T-helper 1 cell treated with Interleukin-12 subunit alpha and Interleukin-12 subunit beta and Interleukin-4 antibody, amounts not matched to agents 30 μg/mL and 1 μg/mL, for 36 hours (primary cell): ENCODE measurements around the gene GPX3.

ENCODE experiments used
- H3K27ac Mint-ChIP-seq: one replicate; pipeline ENCODE4 v1.8.0; 2021; ENCODE audit warnings: mild to moderate bottlenecking, mixed read lengths
- H3K27me3 Mint-ChIP-seq: one replicate; pipeline ENCODE4 v1.8.0; 2021; ENCODE audit warnings: low read depth, mixed read lengths
- H3K36me3 Mint-ChIP-seq: one replicate; pipeline ENCODE4 v1.8.0; 2021; ENCODE audit warnings: low read depth, mixed read lengths
- H3K4me1 Mint-ChIP-seq: one replicate; pipeline ENCODE4 v1.8.0; 2021; ENCODE audit warnings: low read depth, mixed read lengths
- H3K4me3 Mint-ChIP-seq: one replicate; pipeline ENCODE4 v1.8.0; 2021; ENCODE audit warnings: mild to moderate bottlenecking, moderate library complexity, mixed read lengths
- H3K9me3 Mint-ChIP-seq: one replicate; pipeline ENCODE4 v1.8.0; 2021; ENCODE audit warnings: mixed read lengths

The GPX3 gene

DNA sequence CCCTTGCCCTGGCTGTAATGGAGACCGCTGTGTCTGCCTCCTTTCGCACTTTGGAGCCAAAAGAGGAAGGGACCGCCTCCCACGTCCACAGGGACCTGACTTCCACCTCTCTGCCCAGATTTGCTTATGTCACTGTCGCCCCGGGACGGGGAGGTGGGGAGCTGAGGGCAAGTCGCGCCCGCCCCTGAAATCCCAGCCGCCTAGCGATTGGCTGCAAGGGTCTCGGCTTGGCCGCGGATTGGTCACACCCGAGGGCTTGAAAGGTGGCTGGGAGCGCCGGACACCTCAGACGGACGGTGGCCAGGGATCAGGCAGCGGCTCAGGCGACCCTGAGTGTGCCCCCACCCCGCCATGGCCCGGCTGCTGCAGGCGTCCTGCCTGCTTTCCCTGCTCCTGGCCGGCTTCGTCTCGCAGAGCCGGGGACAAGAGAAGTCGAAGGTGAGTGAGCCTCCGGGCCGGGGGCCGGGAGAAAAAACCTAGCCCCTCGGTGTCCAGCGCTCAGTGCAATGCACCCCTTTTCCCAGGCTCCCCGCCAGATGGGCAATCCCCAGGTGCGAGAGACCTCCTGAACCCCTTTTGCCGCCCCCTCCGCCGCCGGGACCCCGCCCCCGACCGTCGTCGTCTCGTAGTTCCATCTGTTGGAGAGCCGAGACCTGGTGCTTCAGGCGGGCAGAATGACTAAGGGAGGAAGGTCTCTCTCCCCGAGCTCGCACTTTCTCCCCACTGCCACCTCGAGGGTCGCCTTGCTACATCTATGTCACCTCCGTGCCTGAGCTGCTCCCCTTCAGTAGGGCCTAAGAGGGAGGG is at the start of gene GPX3:
Gene GPX3 (plus strand): TSS at position 288 of the 807 bp plus-strand sequence. CDS start 64 bp downstream, at position 352.
- peaks cover 15% of the 10 kb centered on the region for H3K4me1 Mint-ChIP-seq
- H3K27ac Mint-ChIP-seq, result no peak within 1 kb of the TSS
- H3K9me3 Mint-ChIP-seq, result no peaks in the 10 kb centered on the region
- H3K4me3 Mint-ChIP-seq, result no peak within 1 kb of the TSS
- H3K27me3 Mint-ChIP-seq, result peaks cover 7% of the 10 kb centered on the region
- H3K36me3 Mint-ChIP-seq, result peaks cover 25% of the 10 kb centered on the region

- Mint-ChIP-seq H3K4me1 (no peaks in the 10 kb centered on the region), H3K27ac (no peak overlapping the region), H3K27me3 (no peaks in the 10 kb centered on the region), H3K4me3 (no peak overlapping the region), H3K9me3 (peaks cover 35% of the 10 kb centered on the region), H3K36me3 (no peaks in the 10 kb centered on the region)
Observed at GRCh38 chr5:150978590-150978989, 41.8 kb upstream of the GPX3 start.

- H3K9me3 Mint-ChIP-seq, result peaks cover 12% of the 10 kb centered on the region
- no peaks in the 10 kb centered on the region for H3K27me3 Mint-ChIP-seq
- H3K27ac Mint-ChIP-seq, result no peak overlapping the region
- H3K36me3 Mint-ChIP-seq, result peaks cover 8% of the 10 kb centered on the region
- no peak overlapping the region for H3K4me3 Mint-ChIP-seq
- H3K4me1 Mint-ChIP-seq, result no peaks in the 10 kb centered on the region
Observed at GRCh38 chr5:150987746-150988145, 32.6 kb upstream of the GPX3 start.

GRCh38 chr5:150989695-150990094 is 30.7 kb upstream of the GPX3 start:
- Mint-ChIP-seq H3K4me3 (no peak overlapping the region), H3K36me3 (peaks cover 10% of the 10 kb centered on the region), H3K27me3 (no peaks in the 10 kb centered on the region), H3K9me3 (peaks cover 9% of the 10 kb centered on the region), H3K27ac (no peak overlapping the region), H3K4me1 (no peaks in the 10 kb centered on the region)

DNA sequence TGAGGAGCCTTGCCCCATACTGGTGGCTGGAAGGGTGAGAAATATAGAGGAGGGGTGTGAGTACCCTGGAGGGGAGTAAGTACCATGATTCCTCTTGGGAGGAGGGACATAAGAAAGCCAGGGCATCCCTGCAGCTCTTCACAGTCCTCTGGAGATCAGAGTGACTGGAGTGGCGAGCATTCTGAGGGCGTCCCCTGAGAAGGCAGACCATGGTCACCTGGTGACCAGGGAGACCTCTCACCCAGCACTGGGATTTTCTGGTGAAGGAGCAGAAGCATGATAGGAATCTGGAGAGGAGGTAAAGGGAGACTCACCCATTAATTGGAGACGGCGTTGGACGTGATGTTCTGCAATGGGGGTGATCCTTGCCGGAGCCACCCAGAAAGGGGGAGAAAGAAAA is 27.7 kb upstream of the GPX3 start:
- no peaks in the 10 kb centered on the region for H3K27me3 Mint-ChIP-seq
- H3K36me3 Mint-ChIP-seq, result peaks cover 10% of the 10 kb centered on the region
- no peaks in the 10 kb centered on the region for H3K4me1 Mint-ChIP-seq
- peaks cover 6% of the 10 kb centered on the region for H3K9me3 Mint-ChIP-seq
- no peak overlapping the region for H3K27ac Mint-ChIP-seq
- H3K4me3 Mint-ChIP-seq, result no peak overlapping the region

DNA sequence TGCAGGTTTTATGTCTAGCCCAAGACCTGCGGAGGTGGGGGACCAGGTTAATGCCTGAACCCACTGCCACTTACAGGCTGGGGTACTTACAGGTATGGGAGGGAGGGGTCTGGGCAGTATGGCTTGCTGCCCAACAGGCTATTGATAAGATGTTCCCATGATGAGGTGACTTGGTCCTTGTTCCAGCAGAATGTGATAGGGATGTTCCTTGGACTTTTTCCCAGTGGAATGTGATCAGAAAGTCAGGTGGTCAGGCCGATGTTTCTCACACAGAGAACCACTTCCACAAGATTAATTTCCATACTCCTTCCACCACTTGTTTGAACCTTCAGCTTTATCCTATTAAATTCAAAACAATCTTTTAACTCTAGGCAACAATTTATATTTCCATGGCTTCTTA is 27.0 kb upstream of the GPX3 start:
- Mint-ChIP-seq H3K4me3 (no peak overlapping the region), H3K27ac (no peak overlapping the region), H3K4me1 (no peaks in the 10 kb centered on the region), H3K9me3 (peaks cover 6% of the 10 kb centered on the region), H3K27me3 (no peaks in the 10 kb centered on the region), H3K36me3 (peaks cover 10% of the 10 kb centered on the region)

DNA sequence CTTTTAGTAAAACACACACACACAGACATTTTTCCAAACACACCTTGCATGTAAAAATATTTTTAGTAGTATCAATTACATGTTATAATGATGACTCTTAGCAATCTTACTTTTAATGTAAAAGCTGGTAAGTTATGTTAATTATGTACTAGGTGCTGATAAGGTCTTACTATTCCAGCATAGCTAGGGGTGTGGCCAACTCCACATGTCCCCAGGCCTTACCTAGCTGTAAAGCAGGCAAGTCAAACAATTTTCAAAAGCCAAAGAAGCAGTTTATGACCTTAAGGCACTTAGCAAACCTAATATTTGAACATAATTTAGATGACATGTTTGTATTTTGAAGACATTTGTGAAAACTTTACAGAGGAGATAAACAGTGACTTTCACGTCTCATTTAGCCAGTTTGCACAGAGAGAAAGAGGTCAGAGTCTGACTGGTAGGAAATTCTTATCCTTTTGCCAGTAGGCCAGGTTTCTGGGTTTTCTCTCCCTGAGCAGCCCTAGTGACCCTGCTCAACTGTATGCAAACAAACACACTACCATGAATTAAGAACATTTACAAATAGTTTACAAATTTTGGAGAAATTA is 26.5 kb upstream of the GPX3 start:
- Mint-ChIP-seq H3K27ac (no peak overlapping the region), H3K4me3 (no peak overlapping the region), H3K36me3 (peaks cover 10% of the 10 kb centered on the region), H3K27me3 (no peaks in the 10 kb centered on the region), H3K9me3 (peaks cover 6% of the 10 kb centered on the region), H3K4me1 (no peaks in the 10 kb centered on the region)

GRCh38 chr5:150999704-151000442 is 20.5 kb upstream of the GPX3 start:
- Mint-ChIP-seq H3K4me1 (no peaks in the 10 kb centered on the region), H3K27ac (no peak overlapping the region), H3K36me3 (no peaks in the 10 kb centered on the region), H3K9me3 (no peaks in the 10 kb centered on the region), H3K27me3 (no peaks in the 10 kb centered on the region), H3K4me3 (no peak overlapping the region)

DNA sequence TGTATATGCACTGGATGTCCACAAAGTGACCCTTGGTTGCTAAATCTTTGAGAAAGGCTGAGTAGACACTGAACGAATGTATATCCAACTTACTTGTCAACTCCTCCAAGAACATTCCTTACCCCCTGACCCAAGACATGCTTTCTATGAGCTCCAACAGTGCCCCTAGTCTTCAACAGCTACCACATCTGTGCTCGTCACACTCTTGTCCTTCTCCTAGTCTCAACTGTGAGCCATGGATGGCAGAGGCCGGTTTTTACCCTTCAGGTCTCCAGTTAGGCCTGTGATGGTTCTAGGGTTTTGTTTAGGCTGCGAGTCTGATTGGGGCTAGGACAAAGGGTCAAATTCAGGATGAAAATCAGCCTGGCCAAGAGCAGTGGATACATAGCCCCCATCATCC is 19.0 kb upstream of the GPX3 start:
- H3K27me3 Mint-ChIP-seq, result no peaks in the 10 kb centered on the region
- H3K27ac Mint-ChIP-seq, result no peak overlapping the region
- no peaks in the 10 kb centered on the region for H3K36me3 Mint-ChIP-seq
- H3K4me3 Mint-ChIP-seq, result no peak overlapping the region
- no peaks in the 10 kb centered on the region for H3K9me3 Mint-ChIP-seq
- H3K4me1 Mint-ChIP-seq, result no peaks in the 10 kb centered on the region

DNA sequence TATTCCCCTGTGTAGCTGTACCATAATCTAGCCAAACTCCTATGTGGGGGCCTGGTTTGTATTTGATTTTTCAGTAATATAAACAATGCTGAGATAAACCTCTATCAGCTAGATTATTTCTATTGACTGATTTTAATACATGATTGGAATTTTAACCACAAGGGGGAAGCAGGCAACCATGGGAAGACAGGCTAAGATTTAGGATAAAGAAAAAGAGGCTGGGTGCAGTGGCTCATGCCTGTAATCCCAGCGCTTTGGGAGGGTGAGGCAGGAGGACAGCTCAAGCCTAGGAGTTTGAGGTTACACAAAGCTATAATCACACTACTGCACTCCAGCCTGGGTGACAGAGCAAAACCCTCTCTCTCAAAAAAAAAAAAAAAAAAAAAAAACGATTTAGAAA is 18.1 kb upstream of the GPX3 start:
- Mint-ChIP-seq H3K4me3 (no peak overlapping the region), H3K27me3 (no peaks in the 10 kb centered on the region), H3K9me3 (no peaks in the 10 kb centered on the region), H3K4me1 (no peaks in the 10 kb centered on the region), H3K36me3 (no peaks in the 10 kb centered on the region), H3K27ac (no peak overlapping the region)

GRCh38 chr5:151002681-151003502 is 17.5 kb upstream of the GPX3 start:
- Mint-ChIP-seq H3K4me3 (no peak overlapping the region), H3K4me1 (no peaks in the 10 kb centered on the region), H3K36me3 (no peaks in the 10 kb centered on the region)

DNA sequence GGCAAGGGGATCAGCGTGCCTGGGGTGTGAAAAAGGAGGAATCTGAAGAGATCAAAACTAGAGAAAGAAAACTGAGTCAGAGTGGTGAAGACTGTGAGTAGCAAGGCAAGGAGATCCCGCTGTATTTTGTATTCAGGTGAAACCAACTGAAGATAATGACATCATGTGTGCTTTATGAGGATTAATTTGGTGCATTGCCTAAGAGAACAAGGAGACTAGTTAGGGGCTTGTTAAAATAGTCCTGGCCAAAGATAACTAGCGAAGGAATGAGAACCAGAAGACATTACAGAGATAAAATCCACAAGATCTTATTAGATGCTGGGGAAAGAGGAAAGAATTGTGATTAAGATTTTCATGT is 16.9 kb upstream of the GPX3 start:
- Mint-ChIP-seq H3K36me3 (no peaks in the 10 kb centered on the region), H3K4me3 (no peak overlapping the region), H3K27ac (no peak overlapping the region), H3K4me1 (no peaks in the 10 kb centered on the region), H3K27me3 (no peaks in the 10 kb centered on the region), H3K9me3 (no peaks in the 10 kb centered on the region)

More at GRCh38 chr5:151002681-151003502, 17.5 kb upstream of the GPX3 start:
- Mint-ChIP-seq H3K27ac (no peak overlapping the region), H3K9me3 (no peaks in the 10 kb centered on the region), H3K27me3 (no peaks in the 10 kb centered on the region)

- no peaks in the 10 kb centered on the region for H3K36me3 Mint-ChIP-seq
- H3K27ac Mint-ChIP-seq, result no peak overlapping the region
- no peaks in the 10 kb centered on the region for H3K9me3 Mint-ChIP-seq
- no peaks in the 10 kb centered on the region for H3K27me3 Mint-ChIP-seq
- no peak overlapping the region for H3K4me3 Mint-ChIP-seq
- H3K4me1 Mint-ChIP-seq, result no peaks in the 10 kb centered on the region
Observed at GRCh38 chr5:151004499-151004898, 15.9 kb upstream of the GPX3 start.

DNA sequence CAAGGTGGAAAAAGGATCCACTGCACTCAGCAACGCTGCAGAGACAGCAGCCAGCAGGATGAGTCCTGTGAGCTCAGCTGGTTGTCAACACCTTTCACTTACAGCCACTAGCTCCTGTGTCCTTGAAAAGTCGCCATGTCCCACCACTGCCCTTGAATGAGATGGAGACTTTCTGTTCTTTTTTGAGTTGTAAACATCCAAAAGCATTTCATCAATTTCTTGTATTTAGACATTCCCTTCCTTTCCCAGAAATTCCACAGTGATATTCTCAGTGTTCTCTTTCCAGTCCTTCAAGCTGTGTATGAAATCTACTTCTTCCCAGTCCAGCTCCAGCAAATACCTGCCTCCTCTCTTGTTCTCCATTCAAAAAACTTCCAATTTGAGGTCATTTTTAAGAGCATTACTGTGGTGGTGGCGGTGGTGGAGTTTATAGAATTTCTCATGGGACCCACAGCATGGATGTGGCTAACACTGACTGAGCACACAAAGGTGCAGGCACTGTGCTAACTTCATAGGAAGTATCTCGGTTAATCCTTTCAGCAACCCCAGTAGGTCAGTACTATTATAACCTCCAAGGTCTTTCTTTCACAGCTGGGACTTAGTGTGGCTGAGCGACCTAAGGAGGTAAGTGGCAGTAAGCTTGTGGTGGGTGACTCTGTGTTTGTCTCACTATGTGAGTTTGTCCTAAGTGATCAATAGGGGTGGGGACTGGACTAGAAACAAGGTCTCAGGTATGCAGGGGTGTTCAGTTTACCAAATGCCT is 15.0 kb upstream of the GPX3 start:
- Mint-ChIP-seq H3K27ac (no peak overlapping the region), H3K4me1 (no peaks in the 10 kb centered on the region), H3K9me3 (no peaks in the 10 kb centered on the region), H3K4me3 (no peak overlapping the region), H3K36me3 (no peaks in the 10 kb centered on the region), H3K27me3 (no peaks in the 10 kb centered on the region)
